Tibial artery (tissue), 4 donors: Measurements from ENCODE around the gene HMMR.

ENCODE experiments used
- DNase-seq, 2 donors: peaks; one replicate each; pipeline ENCODE4 v3.0.0-alpha.2; 2019
- H3K27ac ChIP-seq, 2 donors: fragments of 200-600 bp; sonication (generic) in 1 of 2; 1 replicate in 1 of 2; 2 replicates in 1 of 2; pipeline ENCODE4 v1.5.1; 2018 to 2019; ENCODE audit warnings: mild to moderate bottlenecking in 1 of 2
- H3K27me3 ChIP-seq, 2 donors: fragments of 200-600 bp; sonication (generic) in 1 of 2; one replicate each; pipeline versions ENCODE4 v1.5.1 to v1.6.0; 2016 to 2019
- H3K36me3 ChIP-seq, 3 donors: fragments of 200-600 bp; sonication (generic) in 2 of 3; one replicate each; pipeline ENCODE4 v1.5.1; 2016 to 2019; ENCODE audit warnings: mild to moderate bottlenecking in 2 of 3
- H3K4me1 ChIP-seq, 4 donors: fragments of 200-600 bp; sonication (generic) in 2 of 4; 1 replicate in 3 of 4; 2 replicates in 1 of 4; pipeline ENCODE4 v1.5.1; 2016 to 2019
- H3K4me3 ChIP-seq, 2 donors: fragments of 200-600 bp; sonication (generic) in 1 of 2; 1 replicate in 1 of 2; 2 replicates in 1 of 2; pipeline ENCODE4 v1.5.1; 2018 to 2019; ENCODE audit warnings: mild to moderate bottlenecking in 2 of 2
- H3K9me3 ChIP-seq, 3 donors: fragments of 200-600 bp; sonication (generic) in 1 of 3; one replicate each; pipeline ENCODE4 v1.5.1; 2016 to 2019
- CTCF ChIP-seq, 2 experiments: fragments of 200-600 bp in 1 of 2; fragments of 450-650 bp in 1 of 2; IDR thresholded peaks; one replicate each; pipeline ENCODE4 v1.5.1; 2017 to 2019; ENCODE audit warnings: antibody characterized with exemption in 2 of 2, mild to moderate bottlenecking in 1 of 2, moderate library complexity in 1 of 2
- intact Hi-C: fragments of 100-400 bp; cut with DNase I; formaldehyde crosslinking; loops from one replicate; pipeline ENCODE4 v1.15.0; 2023; ENCODE audit warnings: low total_unique reads

Gene HMMR

GRCh38 chr5:163434401-163434866 lies 26.0 kb upstream of the HMMR start:
- Histone ChIP-seq H3K4me3 (no peak overlapping the region), H3K27ac (no peak overlapping the region), H3K36me3 (no peaks in the 10 kb centered on the region), H3K9me3 (no peaks in the 10 kb centered on the region), H3K27me3 (no peaks in the 10 kb centered on the region), H3K4me1 (peaks cover 0 to 20% (median 8%) of the 10 kb centered on the region in 4 donors)
- intact Hi-C loops: no loop called here
- TF ChIP-seq CTCF (IDR thresholded peaks at IDR 0.05): no peak
- DNase-seq: no peak

- Histone ChIP-seq H3K4me1 (peaks cover 0 to 32% (median 11%) of the 10 kb centered on the region in 4 donors), H3K4me3 (peak overlapping the region in 1 of 2 donors; percentile 95)
- intact Hi-C loops: no loop called here
These were observed 23.9 kb upstream of the HMMR start for GRCh38 chr5:163436515-163436914.

GRCh38 chr5:163437011-163437308 lies 23.5 kb upstream of the HMMR start:
- Histone ChIP-seq H3K27ac (peak overlapping the region; percentile 87 to 93), H3K4me3 (peak overlapping the region; percentile 86 to 95), H3K36me3 (peaks cover 8 to 9% (median 9%) of the 10 kb centered on the region in 3 donors), H3K27me3 (no peaks in the 10 kb centered on the region), H3K4me1 (peaks cover 0 to 32% (median 11%) of the 10 kb centered on the region in 4 donors), H3K9me3 (no peaks in the 10 kb centered on the region)
- intact Hi-C loops: no loop called here
- no peak for TF ChIP-seq CTCF (IDR thresholded peaks at IDR 0.05)
- no peak for DNase-seq

More at GRCh38 chr5:163436515-163436914, 23.9 kb upstream of the HMMR start:
- Histone ChIP-seq H3K36me3 (peaks cover 4 to 7% (median 5%) of the 10 kb centered on the region in 3 donors), H3K27me3 (no peaks in the 10 kb centered on the region), H3K9me3 (no peaks in the 10 kb centered on the region), H3K27ac (peak overlapping the region; percentile 87 to 93)
- DNase-seq: no peak
- no peak for TF ChIP-seq CTCF (IDR thresholded peaks at IDR 0.05)

GRCh38 chr5:163437309-163438182 lies 22.9 kb upstream of the HMMR start, which contains the start of gene CCNG1:
Gene CCNG1 (plus strand): TSS chr5:163437595. CDS start chr5:163439257, 1,662 bp downstream.
- peak; percentile 96 to 97 for DNase-seq
- H3K27me3 ChIP-seq: no peaks in the 10 kb centered on the region
- H3K9me3 ChIP-seq: no peaks in the 10 kb centered on the region
- peak within 1 kb of the TSS; percentile 86 to 95 for H3K4me3 ChIP-seq
- peaks cover 13 to 15% (median 15%) of the 10 kb centered on the region in 3 donors for H3K36me3 ChIP-seq
- H3K27ac ChIP-seq: peak within 1 kb of the TSS; percentile 87 to 93
- intact Hi-C loops: no loop called here
- peaks cover 0 to 32% (median 11%) of the 10 kb centered on the region in 4 donors for H3K4me1 ChIP-seq
- no peak for TF ChIP-seq CTCF (IDR thresholded peaks at IDR 0.05)

GRCh38 chr5:163439092-163439425 lies 21.4 kb upstream of the HMMR start:
- no peak overlapping the region for H3K27ac ChIP-seq
- peak overlapping the region in 1 of 2 donors; percentile 95 for H3K4me3 ChIP-seq
- no peak for DNase-seq
- H3K9me3 ChIP-seq: no peaks in the 10 kb centered on the region
- H3K36me3 ChIP-seq: peaks cover 26 to 28% (median 27%) of the 10 kb centered on the region in 3 donors
- intact Hi-C loops: no loop called here
- TF ChIP-seq CTCF (IDR thresholded peaks at IDR 0.05): no peak
- H3K27me3 ChIP-seq: no peaks in the 10 kb centered on the region
- peaks cover 0 to 32% (median 11%) of the 10 kb centered on the region in 4 donors for H3K4me1 ChIP-seq
